SK-N-MC (cell line): Measurements from ENCODE around the gene SYT3.

Experiments used
- EZH2 ChIP-seq: fragments of 200-600 bp; sonication (generic); IDR thresholded peaks from one replicate; pipeline ENCODE4 v1.6.1; 2017; ENCODE audit warnings: antibody characterized with exemption
- FOXP2 ChIP-seq: optimal IDR thresholded peaks from 2 replicates; pipeline ENCODE3; 2011; ENCODE audit warnings: mild to moderate bottlenecking, moderate library complexity; ENCODE audit not compliant: insufficient read depth; ENCODE audit errors: extremely low read length, control extremely low read depth
- POLR2AphosphoS5 ChIP-seq: IDR thresholded peaks from 2 replicates; pipeline ENCODE4 v1.6.1; 2012; ENCODE audit warnings: mild to moderate bottlenecking, low read depth, low read length, borderline replicate concordance

GRCh38 chr19:50645107-50645506, 5.4 kb upstream of the SYT3 start:
- TF ChIP-seq POLR2AphosphoS5 (no peak), EZH2 (no peak), FOXP2 (no peak)
